HL-60 (cell line): Measurements from ENCODE around the gene SCG2.

ENCODE experiments used
- DNase-seq, 2 experiments: peaks; one replicate each; pipeline ENCODE4 v3.0.0-alpha.2; 2010 to 2020; ENCODE audit warnings: low read depth in 1 of 2, low spot score in 1 of 2
- H3K27ac ChIP-seq: fragments of 250-450 bp; sonication (Bioruptor Pico); replicated peaks from 2 replicates; pipeline ENCODE4 v1.5.1; 2020; ENCODE audit warnings: mild to moderate bottlenecking, moderate library complexity
- H3K27me3 ChIP-seq: fragments of 250-450 bp; sonication (Bioruptor Pico); 2 replicates; pipeline ENCODE4 v1.5.1; 2021; ENCODE audit warnings: mild to moderate bottlenecking, moderate library complexity; ENCODE audit not compliant: insufficient read depth, poor library complexity, severe bottlenecking
- H3K4me3 ChIP-seq: replicated peaks from 2 replicates; pipeline ENCODE4 v1.5.1; 2011; ENCODE audit warnings: mild to moderate bottlenecking, control low read depth, low read length; ENCODE audit not compliant: insufficient read depth
- GABPA ChIP-seq: IDR thresholded peaks from 2 replicates; pipeline ENCODE4 v1.6.1; 2012; ENCODE audit warnings: low read depth
- POLR2AphosphoS5 ChIP-seq: IDR thresholded peaks from 2 replicates; pipeline ENCODE4 v1.6.1; 2012; ENCODE audit warnings: low read depth
- SPI1 ChIP-seq: IDR thresholded peaks from 2 replicates; pipeline ENCODE4 v1.6.1; 2012; ENCODE audit warnings: low read depth, mild to moderate bottlenecking, borderline replicate concordance
- TF ChIP-seq, protein P1 (sequence below): IDR thresholded peaks from one replicate; pipeline ENCODE4 v1.5.1; 2011; ENCODE audit warnings: low read length, control low read depth, inconsistent platforms; ENCODE audit not compliant: insufficient read depth
- TF ChIP-seq, protein P2 (sequence below): IDR thresholded peaks from 2 replicates; pipeline ENCODE4 v1.6.1; 2012; ENCODE audit warnings: low read depth; ENCODE audit not compliant: insufficient replicate concordance

Gene SCG2

DNA sequence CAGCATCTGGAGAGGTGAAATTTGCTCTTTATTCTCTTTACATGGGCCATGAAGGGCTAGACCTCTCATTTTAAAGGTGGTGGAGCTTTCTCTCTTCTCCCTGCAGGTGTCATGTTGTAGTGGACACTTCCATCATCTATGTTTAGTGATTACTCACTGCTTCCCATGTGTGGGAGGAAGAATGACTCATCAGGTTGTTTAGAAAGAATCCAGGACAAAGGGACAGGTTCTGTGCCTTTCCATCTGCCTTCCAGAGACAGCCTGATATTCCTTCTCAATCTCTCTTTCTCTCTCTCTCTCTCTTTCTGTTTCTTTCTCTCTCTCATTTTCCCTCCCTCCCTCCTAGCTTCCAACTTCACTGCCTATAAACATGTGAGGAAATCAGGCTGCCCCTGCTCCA, 38.7 kb downstream of the SCG2 start:
- TF ChIP-seq SPI1 (no peak), GABPA (no peak), POLR2AphosphoS5 (no peak)
- TF ChIP-seq, protein P1, sequence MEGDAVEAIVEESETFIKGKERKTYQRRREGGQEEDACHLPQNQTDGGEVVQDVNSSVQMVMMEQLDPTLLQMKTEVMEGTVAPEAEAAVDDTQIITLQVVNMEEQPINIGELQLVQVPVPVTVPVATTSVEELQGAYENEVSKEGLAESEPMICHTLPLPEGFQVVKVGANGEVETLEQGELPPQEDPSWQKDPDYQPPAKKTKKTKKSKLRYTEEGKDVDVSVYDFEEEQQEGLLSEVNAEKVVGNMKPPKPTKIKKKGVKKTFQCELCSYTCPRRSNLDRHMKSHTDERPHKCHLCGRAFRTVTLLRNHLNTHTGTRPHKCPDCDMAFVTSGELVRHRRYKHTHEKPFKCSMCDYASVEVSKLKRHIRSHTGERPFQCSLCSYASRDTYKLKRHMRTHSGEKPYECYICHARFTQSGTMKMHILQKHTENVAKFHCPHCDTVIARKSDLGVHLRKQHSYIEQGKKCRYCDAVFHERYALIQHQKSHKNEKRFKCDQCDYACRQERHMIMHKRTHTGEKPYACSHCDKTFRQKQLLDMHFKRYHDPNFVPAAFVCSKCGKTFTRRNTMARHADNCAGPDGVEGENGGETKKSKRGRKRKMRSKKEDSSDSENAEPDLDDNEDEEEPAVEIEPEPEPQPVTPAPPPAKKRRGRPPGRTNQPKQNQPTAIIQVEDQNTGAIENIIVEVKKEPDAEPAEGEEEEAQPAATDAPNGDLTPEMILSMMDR, result no peak
- TF ChIP-seq, protein P2, sequence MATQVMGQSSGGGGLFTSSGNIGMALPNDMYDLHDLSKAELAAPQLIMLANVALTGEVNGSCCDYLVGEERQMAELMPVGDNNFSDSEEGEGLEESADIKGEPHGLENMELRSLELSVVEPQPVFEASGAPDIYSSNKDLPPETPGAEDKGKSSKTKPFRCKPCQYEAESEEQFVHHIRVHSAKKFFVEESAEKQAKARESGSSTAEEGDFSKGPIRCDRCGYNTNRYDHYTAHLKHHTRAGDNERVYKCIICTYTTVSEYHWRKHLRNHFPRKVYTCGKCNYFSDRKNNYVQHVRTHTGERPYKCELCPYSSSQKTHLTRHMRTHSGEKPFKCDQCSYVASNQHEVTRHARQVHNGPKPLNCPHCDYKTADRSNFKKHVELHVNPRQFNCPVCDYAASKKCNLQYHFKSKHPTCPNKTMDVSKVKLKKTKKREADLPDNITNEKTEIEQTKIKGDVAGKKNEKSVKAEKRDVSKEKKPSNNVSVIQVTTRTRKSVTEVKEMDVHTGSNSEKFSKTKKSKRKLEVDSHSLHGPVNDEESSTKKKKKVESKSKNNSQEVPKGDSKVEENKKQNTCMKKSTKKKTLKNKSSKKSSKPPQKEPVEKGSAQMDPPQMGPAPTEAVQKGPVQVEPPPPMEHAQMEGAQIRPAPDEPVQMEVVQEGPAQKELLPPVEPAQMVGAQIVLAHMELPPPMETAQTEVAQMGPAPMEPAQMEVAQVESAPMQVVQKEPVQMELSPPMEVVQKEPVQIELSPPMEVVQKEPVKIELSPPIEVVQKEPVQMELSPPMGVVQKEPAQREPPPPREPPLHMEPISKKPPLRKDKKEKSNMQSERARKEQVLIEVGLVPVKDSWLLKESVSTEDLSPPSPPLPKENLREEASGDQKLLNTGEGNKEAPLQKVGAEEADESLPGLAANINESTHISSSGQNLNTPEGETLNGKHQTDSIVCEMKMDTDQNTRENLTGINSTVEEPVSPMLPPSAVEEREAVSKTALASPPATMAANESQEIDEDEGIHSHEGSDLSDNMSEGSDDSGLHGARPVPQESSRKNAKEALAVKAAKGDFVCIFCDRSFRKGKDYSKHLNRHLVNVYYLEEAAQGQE, result no peak
- Histone ChIP-seq H3K4me3 (no peak overlapping the region), H3K27me3 (no peaks in the 10 kb centered on the region), H3K27ac (no peak overlapping the region)
- DNase-seq, result peak in 1 of 2 experiments; percentile 11

DNA sequence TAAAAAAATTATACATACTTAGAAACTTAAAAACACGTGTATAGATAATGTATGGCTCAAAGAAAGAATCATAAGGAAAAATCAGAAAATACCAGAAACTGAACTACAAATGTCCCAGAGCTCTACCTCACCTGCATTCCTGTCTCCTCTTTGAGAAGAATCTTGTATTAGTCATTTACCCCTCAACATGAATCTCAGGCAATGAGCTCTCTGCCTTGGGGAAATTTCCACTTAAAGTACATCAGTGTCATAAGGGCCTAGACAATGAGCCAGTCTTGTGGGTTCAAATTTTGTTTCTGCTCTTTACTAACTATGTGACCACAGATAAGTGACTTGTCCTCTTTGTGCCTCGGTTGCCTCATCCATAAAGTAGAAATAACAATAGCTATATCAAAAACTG, 40.1 kb downstream of the SCG2 start:
- H3K27ac ChIP-seq, result no peak overlapping the region
- TF ChIP-seq, protein P2, result no peak
- TF ChIP-seq POLR2AphosphoS5 (no peak), GABPA (no peak), SPI1 (no peak)
- TF ChIP-seq, protein P1, result no peak
- no peaks in the 10 kb centered on the region for H3K27me3 ChIP-seq
- DNase-seq, result no peak
- H3K4me3 ChIP-seq, result no peak overlapping the region

DNA sequence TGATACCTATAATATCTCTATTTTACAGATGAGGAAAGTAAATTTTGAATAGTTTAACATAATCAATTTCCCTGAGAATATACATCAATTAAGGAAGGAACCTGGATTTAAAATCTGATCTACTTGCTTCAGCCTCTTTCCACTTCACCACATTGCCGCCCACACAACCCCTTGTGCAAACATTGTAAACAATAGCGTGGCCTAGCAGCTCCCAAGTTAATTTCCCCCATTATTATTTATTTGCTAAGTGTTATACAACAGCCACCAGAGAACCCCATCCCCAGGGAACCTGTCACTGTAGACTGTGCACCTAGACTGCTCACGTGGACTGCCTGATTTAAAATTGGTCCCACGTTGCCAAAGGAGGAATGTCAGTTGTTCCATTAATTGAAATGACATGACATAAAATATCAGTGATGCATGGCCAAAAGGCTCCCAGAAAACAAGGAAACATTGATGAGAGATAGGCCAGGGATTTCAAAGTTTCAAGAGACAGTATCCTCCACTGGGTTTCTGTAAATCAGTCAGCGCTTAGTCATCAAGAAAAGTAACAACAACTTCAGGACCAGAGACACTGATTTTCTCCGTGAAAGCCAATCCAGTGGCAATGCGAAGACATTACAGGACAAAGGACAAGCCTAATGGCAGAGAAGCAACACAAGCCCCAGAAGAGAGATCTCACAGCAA, 41.3 kb downstream of the SCG2 start:
- TF ChIP-seq GABPA, result no peak
- TF ChIP-seq, protein P2, result no peak
- TF ChIP-seq POLR2AphosphoS5, result no peak
- TF ChIP-seq, protein P1, result no peak
- no peak for TF ChIP-seq SPI1
- H3K27me3 ChIP-seq, result no peaks in the 10 kb centered on the region
- no peak overlapping the region for H3K27ac ChIP-seq
- no peak for DNase-seq
- no peak overlapping the region for H3K4me3 ChIP-seq
